ENCODE results near the gene ZMAT5.
"Not testable (repeated sequence)": the region's sequence is repeated elsewhere in the genome, so short reads cannot be mapped to it uniquely, and the experiment has no call there.

The ZMAT5 gene

DNA sequence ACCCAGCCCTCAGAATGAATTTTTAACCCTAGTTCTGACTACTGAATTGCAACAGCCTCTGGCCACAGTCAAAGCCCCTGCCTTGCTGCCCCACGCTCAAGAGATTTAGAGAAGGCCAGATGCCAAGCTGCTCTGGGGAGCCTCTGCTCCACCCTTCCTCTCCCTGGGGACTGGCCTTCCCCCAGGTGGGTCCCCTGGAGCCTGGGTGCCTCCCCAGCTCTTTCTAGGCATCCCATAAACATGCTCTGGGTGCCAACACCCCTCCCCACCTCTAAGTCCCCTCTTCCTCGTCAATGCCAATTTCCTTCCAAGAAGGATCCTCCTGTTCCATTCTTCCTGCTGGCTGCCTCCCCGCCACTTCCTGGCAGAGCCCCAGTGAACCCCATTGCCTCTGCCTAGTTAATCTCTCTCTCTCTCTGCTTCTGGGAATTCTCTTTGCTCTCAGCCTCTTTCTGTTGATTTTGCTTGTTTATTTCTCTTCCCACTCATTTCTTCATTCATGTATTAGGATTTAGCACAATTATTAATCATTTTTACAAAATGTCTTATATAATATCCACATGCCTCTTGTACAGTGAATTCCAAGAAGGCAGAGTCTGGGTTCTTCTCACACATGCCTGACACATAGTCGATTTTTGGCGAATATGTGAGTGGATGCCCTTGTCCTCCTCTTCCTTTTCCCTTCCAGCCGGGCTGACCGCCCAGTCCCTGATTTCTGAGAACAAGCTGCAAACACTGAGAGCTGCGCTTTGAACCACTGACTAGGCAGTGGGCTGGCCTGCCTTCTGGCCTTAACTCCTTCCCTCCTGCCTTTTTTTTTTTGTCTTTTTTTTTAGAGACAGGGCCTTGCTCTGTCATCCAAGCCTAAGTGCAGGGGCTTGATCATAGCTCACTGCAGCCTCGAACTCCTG, 17.9 kb upstream of the ZMAT5 start:
- no peak for DNase-seq

DNA sequence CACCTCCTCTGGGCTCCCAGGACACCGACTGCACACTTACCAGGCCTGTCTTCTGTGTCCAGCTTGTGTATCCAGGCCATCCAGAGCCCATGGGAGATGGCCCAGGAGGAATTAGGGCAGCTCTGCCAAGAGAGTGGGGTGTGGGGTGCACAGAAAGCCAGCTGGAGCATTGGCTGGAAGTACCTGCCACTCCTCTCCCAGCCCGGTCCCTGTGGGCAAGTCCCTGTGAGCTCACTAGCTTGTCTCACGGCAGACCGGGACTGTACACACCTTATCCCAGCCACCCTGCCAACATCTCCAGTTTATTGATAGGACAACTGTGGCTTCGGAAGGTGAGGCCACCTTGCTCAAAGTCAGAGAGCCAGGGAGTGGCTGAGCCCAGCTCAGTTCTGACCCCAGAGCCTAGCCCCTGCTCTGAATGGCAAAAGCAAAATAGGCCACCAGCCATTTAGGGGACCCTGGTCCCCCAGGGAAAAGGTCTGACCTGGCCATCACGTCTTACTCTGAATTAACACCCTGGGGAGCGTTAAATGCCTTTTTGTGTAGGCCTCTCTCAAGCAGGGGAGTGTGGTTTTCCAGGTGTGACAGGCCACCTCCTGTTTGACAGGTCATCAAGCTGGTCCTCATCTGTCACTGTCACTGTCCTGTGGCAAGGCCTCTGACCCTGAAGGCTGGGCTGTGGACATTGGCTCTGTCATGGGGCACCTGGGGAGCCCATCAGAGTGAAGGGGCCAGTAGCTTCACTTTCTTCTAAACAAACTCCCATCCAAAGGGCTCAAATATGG, 15.4 kb upstream of the ZMAT5 start:
- no peak for DNase-seq

DNA sequence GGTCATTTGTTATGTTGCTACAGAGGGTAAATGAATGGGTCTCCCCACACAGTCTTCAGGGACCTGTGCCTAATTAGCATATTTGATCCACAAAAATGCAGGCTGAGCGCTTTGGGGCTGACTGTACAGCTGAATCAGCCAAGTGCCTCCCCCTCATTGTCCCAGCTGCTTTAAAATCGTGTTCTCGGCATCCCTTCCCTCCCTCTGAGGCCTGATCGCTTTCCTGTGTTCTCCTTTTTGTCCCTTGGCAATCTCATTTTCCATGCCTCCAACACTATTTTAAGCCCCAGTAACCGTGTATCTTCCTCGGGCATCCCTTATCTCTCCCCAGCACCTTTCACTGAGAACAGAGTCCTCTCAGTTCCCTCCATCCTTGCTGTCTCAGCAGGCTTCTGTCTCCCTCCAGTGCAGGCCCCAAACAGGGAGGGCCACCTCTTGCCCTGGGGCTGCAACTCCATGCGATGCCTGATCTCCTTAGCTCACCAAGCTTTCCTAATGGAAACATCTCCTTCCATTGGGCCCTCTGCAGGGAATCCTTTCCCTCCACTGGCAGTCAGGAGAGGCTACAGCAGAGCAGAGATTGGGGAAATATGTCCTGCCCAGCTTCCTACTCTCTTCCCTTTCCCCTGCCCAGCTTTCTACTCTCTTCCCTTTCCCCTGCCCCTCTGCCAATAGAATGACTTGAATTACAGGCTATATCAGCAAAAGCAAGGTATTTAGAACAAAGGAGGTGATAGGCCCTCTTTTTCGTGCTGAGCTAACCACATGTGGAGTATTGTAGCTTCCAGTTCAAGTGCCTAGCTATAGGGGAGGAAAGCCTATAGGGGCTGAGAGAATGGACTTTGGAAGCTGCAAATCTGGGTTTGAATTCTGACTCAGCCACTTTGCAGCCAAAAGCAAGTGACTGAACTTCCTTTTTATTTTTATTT, 14.2 kb upstream of the ZMAT5 start:
- DNase-seq: no peak

DNA sequence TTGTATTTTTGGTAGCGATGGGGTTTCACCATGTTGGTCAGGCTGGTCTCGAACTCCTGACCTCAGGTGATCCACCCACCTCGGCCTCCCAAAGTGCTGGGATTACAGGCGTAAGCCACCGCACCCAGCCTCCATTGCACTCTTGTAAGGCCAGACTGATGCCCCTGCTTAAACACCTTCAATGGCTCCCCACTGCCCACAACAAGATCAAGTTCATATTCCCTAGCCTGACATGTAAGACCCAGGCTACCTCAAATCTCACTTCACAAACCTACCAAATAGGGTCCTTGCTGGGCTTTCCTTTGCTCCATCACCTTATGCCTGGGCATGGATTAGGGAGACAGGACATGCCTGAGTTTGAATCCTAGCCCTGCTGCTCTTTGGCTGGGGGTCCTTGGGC, 13.4 kb upstream of the ZMAT5 start:
- no peak for DNase-seq

DNA sequence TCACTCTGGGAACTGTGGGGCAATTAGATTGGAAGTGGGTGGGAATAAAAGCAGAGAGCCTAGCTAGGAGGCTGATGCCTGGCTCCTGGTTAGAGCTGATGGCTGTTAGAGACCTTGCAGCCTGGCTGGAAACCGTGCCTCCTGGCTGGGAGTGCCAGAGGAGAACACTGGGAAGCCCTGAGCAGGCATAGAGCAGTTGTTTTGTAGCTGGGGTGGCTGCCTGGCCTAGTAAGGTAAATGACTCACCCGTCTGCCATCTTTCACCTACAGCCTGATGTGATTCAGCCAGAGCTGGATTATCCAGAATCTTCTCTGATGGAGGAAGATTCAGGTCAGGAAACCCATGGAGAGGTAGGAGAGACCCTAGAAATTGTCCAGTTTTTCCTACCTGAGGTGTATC, 6.4 kb upstream of the ZMAT5 start:
- no peak for DNase-seq

DNA sequence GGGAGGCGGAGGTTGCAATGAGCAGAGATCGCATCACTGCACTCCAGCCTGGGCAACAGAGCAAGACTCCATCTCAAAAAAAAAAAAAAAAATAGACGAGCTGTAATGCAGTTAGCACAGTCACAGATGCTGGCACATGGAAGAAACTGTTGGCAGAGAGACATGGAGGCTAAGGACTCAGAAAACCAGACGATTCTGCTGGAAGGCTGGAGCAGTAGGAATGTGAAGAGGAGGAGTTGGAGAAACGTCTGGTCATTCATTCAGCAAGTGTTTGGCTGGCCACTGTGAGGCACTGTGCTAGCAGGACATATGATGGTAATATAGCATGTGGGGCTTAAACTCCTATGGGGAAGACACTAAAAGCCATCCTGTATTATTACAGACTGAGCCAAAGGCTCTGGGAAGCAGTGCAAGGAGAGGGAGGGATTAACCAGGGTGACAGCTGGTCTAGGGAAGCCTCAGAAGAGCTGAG, 5.4 kb upstream of the ZMAT5 start:
- DNase-seq: no peak

DNA sequence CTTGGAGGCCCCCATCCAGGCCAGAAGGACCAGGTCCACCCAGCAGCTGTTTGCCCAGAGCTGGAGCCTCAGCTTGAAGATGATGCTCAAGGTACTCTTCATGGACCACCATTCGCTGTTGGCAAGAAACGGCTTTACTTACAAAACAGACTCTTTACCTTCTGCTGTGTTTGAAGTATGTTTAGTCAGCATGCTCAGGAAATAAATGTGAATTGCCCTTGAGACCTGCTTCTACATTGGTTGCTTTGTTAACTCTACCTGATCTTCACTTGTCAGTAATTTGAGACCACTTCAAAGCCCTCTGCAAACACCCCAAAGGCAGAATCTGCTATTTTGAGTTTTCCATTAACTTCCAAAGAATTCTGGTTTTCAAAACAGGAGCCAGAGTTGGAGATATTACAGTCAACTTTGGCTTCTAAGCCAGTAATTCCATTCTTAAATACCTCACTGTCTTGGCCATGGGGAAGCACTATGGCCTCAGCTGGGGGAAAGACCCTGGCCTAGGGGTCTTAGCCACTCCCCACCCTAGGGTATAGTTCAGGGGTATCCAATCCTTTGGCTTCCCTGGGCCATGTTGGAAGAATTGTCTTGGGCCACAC, 3.0 kb upstream of the ZMAT5 start:
- no peak for DNase-seq

DNA sequence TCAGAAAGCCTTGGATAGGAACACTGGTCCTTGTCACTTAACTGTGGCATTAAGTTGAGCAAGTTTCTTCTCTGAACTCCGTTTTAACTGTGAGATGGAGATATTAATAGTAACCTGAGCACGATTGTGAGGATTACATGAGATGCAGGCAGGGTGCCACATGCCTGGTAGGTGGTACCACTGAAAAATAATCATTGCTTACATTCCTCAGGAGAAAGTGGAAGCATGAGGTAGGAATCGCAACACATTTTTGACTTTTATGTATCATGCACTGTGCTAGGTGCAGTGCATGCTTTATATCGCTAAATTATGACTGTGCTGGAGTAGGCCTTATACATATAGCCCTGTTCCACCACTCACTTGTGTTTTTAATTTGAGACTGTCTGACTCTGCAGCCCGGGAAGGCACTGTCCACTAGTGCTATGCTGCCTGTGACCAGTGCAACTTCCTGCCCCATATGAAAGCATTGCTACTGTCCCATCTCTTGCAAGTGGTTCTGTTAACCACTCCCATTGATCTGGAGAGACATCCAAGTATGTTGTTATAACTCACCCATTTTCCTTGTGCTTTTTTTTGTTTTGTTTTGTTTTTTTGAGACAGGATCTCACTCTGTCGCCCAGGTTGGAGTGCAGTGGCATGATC, 1.4 kb upstream of the ZMAT5 start:
- DNase-seq: no peak

DNA sequence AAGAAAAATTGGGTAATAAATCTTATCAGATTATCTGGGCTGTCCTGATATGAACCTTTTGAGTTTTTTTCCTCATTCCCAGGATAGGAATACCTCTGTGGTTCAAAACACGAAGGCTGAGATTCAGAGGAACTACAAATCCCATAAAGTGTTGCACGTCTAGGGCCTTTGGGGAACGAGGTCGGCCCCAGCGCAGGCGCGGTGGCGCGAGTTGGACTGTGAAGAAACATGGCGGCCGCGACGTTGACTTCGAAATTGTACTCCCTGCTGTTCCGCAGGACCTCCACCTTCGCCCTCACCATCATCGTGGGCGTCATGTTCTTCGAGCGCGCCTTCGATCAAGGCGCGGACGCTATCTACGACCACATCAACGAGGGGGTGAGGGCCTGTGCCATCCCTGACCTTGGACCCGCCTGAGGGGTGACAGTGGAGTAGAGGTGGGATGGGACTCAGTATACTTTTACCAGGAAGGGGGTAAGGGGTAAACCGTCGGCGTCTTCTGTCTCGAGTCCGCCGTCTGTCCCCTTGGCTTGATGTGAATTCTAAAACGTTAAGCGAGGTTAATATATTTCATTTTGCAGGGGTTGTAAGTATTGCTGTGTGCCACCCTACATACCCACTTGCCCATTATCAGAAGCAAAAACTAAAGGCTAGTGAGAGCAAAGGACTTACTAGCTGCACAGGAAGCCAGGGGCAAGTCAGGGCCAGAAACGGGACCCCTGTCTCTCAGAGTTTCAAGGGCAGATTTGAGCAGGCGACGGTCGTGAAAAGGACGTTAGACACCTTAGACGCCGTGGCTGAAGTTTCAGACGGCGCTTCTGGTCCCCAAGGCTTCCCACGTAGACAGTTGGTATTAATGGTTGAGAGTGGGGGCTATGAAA, 604 bp upstream of the ZMAT5 start, which contains the start of gene UQCR10:
Gene UQCR10 (plus strand): TSS at position 199 of the 881 bp plus-strand sequence. CDS start 30 bp downstream, at position 229.
- peak; percentile 75 to 91 for DNase-seq

DNA sequence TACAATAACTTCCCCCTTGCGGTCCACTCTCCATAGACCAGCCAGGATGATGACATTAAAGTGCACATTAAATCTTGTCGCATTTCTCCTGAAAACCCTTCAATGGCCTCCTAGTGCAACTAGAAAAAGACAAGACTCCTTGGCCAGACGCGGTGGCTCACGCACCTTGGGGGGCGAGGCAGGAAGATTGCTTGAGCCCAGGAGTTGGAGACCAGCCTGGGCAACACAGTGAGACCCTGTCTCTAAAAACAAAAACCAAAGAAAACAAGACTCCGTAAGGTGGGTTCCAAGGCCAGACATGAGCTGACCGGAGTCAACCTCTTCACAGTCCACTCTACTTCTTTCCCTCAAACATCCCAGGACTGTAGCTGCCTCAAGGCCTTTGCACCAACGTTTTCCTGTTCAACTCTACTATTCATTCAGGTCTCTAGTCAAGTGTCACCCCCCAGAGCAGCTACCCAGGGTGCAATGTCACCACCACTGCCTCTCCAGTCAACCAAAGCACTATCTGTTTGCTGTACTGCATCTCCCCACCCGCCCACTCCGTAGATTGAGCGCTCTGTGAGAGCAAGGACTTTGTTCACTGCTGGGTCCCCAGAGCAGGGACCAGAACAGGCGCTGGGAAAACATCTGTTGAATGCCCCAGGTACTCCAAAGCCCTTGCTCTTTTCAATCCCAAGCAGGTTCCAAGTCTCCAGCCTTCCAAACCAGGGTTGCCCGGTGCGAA, 739 bp downstream of the ZMAT5 start:
- DNase-seq: peak in 1 of 2 donors; percentile 37

DNA sequence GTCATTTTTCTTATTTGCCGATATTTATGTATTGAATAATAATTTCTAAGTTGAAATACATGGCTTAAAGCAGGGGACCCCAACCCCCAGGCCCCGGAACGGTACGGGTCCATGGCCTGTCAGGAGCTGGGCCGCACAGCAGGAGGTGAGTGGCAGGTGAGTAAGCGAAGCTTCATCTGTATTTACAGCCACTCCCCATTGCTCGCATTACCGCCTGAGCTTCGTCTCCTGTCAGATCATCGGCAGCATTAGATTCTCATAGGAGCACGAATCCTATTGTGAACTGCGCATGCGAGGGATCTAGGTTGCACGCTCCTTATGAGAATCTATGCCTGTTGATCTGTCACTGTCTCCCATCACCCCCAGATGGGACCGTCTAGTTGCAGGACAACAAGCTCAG, 4.5 kb downstream of the ZMAT5 start:
- DNase-seq: no peak

DNA sequence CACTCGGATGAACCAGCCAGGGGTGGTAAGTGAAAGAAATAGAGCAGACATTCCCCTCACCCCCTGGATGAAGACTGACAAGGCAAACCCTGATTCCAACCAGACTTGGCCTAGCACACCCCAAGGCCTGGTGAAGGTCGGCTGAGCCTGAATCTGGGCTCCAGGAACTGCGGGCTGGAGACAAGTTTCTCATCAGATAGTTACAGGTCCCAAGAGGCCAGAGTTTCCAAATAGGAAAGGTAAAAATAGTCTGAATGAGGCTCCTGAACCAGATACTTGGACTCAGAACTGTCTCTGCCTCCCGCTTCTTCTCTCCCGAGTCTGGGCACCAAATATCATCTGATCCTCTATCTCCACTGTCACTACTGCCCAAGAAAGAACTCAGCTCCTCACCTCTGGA, 7.8 kb downstream of the ZMAT5 start:
- DNase-seq: no peak

DNA sequence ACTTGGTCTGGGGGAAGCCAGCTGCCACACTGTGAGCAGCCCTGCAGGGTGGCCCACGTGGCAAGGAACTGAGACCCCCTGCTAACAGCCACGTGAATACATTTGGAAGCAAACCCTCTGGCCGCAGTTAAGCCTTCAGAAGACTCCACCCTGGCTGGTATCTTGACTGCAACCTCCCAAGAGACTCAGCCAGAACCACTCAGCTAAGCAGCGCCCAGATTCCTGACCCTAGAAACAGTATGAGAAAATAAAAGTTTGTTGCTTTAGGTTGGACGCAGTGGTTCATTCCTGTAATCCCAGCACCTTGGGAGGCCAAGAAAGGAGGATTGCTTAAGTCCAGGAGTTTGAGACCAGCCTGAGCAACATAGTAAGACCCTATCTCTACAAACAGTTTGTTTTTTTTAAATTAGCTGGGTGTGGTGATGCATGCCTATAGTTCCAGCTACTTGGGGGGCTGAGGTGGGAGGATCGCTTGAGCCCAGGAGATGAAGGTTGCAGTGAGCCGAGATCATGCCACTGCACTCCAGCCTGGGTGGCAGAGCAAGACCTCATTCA, 8.7 kb downstream of the ZMAT5 start:
- no peak for DNase-seq

DNA sequence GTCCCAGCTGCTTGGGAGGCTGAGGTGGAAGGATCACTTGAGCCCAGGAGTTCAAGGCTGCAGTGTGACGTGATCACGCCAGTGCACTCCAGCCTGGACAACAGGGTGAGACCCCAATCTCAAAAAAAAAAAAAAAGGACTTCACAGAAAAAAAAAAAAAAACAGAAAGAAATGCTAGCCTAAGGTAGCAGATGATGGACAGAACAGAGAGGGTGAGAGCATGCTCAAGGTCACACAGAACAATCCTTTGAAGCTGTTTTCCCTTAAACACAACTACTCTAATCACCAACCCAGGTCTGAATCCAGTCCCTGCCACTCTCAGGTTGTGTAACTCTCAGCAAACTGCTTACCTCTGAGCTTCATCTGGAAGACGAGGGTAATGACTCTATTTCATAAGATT, 9.7 kb downstream of the ZMAT5 start:
- no peak for DNase-seq

DNA sequence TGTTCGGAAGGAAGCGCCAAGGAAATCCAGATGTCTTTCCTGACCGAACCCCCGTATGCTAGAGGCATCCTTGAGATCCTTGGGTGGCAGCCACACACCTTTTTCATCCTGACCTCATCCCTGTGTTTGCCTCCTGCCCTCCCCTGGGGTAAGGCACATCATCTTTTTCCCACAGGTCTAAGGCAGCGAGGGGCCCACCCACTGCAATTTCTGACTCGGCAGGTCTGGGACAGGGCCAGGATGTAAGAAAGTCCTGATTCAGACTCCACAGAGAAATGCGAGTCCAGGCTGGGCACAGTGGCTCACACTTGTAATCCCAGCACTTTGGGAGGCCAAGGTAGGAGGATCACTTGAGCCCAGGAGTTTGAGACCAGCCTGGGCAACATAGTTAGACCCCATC, 10.5 kb downstream of the ZMAT5 start:
- no peak for DNase-seq

DNA sequence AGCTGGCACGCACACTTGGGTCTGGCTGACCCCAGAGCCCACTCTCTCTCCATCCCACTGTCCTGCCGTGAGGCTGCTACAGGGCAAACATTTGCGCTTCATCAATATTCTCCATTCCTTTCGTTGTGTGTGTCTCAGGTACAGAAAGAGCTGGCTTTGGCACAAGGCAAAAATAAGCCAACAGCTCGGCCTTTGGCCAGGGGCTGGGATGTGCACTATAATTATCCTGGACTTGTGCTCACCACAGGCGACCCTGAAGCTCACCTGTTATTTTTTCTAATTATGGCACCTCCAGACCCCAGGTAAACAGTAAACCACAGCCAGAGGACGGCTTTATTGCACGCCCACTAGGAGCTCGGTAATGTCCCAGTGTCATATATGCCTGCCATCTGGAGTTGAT, 10.9 kb downstream of the ZMAT5 start:
- DNase-seq: no peak

DNA sequence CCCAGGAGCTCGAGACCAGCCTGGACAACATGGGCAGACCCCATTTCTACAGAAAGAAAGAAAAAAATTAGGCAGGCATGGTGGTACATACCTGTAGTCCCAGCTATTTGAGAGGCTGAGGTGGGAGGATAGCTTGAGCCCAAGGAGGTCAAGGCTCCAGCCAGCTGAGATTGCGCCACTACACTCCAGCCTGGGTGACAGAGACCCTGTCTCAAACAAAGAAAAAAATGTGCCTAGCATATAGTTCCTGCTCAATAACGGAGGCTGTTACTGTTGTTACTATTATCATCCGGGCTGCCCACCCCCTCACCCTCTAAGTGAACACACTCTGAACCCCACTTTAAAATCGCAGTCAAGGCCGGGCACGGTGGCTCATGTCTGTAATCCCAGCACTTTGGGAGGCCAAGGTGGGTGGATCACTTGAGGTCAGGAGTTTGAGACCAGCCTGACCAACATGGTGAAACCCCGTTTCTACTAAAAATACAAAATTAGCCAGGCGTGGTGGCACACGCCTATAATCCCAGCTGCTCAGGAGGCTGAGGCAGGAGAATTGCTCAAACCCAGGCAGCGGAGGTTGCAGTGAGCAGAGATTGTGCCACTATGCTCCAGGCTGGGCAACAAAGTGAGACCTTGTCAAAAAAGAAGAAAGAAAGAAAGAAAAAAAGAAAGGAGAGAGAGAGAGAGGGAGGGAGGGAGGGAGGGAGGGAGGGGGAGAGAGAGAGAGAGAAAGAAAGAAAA, 12.0 kb downstream of the ZMAT5 start:
- DNase-seq: not testable (repeated sequence)

DNA sequence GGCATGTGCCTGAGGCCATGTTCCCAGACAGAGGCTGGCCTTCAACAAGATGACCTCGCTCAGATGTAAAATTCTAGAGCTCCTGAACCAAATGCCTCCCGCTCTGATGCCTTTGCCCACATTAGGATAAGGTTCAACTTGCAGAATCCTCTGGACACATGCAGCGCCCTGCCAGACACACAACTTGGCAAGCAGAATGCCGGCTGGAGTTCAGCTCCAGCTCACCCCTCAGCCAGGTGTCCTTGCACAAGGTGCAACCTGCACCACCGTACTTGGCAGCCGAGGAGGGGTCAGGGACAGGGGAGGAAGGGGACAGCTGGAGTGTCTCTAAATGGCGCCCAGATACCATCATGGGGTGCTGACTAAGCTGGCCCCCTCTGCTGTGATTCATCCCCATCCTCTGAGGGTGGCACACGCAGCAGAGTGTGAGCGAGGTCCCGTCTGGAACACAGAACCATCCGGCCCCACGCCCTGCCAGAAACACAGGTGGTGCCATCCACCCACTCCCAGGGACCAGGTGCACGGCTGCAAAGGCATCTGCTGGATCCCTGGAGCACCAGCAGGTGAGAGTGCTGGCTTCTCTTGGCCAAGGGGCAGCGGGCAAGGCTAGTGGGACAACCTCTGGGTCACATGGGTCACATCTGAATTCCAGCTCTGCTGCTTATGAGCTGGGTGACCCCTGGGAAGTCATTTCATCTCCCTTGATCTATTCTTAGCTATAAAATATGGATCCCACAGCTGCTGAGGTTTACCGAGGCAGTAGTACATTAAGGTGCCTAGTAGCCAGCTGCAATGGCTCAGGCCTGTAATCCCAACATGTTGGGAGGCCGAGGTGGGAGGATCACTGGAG, 12.8 kb downstream of the ZMAT5 start:
- DNase-seq: no peak
